HG02973 (cell line): Measurements from ENCODE around the gene MAD1L1.

ENCODE experiments used
- ATAC-seq: cut with Tn5 transposase; IDR thresholded peaks from one replicate; pipeline ENCODE4 v1.9.1; 2021; ENCODE audit warnings: moderate library complexity; ENCODE audit not compliant: unreplicated experiment

The MAD1L1 gene

DNA sequence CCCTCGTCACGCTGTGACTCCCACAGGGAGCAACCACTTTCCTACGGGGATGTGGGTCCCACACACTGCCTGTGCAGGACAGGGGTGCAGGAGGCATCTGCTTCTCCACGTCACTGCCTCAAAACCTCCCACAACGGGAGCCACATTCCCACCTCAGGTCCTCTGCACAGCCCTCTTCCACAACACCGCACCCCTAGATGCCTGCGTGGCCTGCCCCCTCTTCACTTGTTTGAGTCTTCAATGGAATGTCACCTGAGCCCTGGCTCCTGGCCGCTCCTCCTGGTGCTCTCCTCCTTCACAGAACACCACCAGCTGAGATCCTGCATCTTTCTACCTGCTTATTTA is 73.6 kb downstream of the MAD1L1 start:
- no peak for ATAC-seq

DNA sequence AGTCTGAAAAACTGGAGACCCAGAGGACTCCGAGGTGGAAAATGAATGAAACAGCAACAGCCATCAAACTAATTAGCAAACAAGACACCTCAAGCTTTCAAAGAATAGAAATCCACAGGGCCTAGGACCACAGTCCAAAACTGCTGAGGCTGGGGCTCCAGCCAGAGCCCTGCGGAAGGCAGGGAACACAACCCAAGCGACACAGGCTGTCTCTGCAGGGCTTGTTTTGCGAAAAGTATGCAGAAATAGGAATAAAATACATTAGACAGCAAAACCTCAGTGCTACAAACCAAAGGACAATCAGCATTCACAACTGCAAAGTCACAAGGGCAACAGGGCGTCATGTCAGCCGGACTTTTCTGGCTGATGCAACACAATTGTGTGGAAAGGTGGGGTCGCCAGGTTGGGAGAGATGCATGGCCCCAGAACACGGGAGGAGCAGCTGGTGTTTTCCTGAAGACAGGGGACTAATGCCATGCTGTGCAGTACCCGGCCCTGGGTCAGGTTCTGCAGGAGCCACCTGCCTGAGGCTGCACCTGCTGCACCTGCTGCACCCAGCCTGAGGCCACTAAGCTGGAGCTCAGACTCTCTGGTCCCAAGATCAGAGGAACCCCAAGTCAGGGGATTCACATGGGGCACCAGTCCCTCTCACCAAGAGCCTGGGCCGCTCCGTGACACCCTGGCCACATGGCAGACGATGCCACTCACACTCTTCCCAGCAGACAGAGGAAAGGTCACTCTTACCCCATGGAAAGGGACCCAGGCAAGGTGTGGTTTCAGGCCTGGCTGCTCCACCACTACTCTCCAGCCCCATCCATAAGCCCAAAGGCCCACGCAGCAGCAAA is 74.2 kb downstream of the MAD1L1 start:
- no peak for ATAC-seq

GRCh38 chr7:2157473-2158279 is 75.1 kb downstream of the MAD1L1 start:
- no peak for ATAC-seq

GRCh38 chr7:2156756-2157472 is 75.8 kb downstream of the MAD1L1 start:
- ATAC-seq = no peak

- no peak for ATAC-seq
These were observed 77.9 kb downstream of the MAD1L1 start for GRCh38 chr7:2154831-2155230.

DNA sequence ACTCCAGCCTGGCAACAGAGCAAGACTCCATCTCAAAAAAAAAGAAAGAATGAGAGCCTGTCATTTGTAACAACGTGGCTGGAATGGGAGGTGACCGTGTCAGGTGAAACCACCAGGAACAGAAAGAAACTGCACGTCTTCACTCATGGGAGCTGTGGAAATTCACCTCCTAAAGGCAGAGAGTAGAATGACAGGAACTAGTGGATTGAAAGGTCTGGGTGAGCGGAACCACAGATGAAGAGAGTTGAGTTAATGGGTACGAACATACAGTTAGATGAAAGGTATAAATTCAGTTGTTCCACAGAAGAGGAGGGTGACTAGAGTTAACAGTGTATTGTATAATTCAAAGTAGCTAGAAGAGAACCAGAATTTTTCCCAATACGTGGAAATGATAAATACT is 78.6 kb downstream of the MAD1L1 start:
- ATAC-seq = no peak

- no peak for ATAC-seq
These were observed 80.1 kb downstream of the MAD1L1 start for GRCh38 chr7:2152646-2153045.

- no peak for ATAC-seq
These were observed 80.7 kb downstream of the MAD1L1 start for GRCh38 chr7:2151801-2152612.

- ATAC-seq = no peak
These were observed 81.5 kb downstream of the MAD1L1 start for GRCh38 chr7:2151237-2151636.

DNA sequence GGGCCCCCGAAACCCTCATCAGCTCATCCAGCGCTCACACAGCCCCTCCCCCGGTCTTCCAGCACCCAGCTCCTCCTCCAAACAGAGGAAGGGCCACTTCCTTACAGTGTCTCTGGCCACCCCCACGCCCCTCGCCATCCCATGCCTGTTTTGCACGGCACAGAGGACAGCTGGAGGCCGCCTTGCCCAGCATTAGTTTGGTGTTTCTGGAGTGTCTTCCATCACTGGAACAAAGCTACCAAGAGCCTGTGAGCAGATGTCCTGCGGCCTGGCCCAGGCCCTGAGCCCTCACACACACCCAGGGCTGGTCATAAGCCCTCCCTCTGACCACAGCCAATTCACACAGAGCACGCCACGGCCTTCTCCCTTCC is 82.3 kb downstream of the MAD1L1 start:
- ATAC-seq = no peak

DNA sequence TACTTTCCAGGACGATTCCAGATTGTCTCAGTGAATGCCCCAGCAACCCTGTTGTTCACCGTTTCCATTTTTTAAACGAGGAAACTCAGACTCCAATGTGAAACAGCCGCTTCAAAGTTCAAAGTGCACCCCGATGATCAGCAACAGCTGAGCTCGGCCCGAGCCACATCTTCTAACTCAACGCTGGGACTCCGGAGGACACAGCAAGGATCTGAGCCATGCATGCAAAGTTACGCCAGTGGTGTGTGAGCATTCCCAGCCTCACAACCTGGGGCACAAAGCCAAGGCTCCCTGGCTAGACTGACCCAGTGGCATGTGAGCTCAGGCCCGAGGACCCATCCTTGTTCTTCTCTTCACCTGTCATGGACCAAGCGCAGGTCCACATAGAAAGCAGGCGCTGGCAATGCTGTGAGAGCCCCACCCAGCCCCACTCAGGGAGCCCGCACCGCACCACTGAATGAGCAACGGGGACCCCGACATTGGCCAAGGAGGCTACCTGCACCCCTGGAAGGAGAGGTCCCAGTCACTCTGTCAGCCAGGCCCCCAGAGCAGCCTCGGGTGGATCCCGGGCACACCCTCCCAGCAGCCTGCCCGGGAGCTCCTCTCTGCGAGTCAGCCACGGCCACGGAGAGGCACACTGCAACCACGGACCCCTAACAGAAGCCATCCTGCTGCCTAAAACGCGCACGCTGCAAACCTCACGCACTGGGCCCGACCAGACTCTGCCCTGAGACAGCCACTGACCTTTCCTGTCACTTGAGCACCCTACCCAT is 82.9 kb downstream of the MAD1L1 start:
- no peak for ATAC-seq

GRCh38 chr7:2148814-2149213 is 83.9 kb downstream of the MAD1L1 start:
- no peak for ATAC-seq

DNA sequence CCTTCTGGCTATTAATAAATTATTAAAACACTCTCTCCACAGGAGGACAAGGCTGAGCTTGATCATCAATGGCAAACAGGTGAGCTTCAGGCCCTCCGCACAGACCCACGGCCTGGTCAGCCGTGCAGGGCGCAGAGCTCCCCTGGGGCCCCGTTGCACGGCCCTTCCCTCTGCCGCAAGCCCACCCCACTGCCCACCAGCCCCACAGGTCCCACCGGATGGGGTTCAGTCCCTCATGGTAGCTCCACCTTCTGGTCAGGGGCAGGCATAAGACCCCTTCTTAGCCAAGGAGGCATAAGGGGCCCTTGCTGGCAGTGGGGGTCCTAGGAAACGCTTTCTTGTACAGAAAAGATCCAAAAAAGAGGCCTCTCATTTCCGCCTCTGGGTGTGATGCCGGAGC is 84.6 kb downstream of the MAD1L1 start:
- no peak for ATAC-seq

- ATAC-seq = no peak
These were observed 85.9 kb downstream of the MAD1L1 start for GRCh38 chr7:2146676-2147472.

GRCh38 chr7:2145835-2146580 is 86.7 kb downstream of the MAD1L1 start:
- ATAC-seq = no peak

GRCh38 chr7:2144926-2145325 is 87.8 kb downstream of the MAD1L1 start:
- no peak for ATAC-seq

- ATAC-seq = no peak
These were observed 88.7 kb downstream of the MAD1L1 start for GRCh38 chr7:2143981-2144595.

GRCh38 chr7:2143450-2143849 is 89.3 kb downstream of the MAD1L1 start:
- ATAC-seq = no peak
